ENCODE measurements around the gene PHLPP1.
A peak's percentile ranks its signal among the peaks of the same experiment; 100 is the strongest.

PHLPP1 gene

DNA sequence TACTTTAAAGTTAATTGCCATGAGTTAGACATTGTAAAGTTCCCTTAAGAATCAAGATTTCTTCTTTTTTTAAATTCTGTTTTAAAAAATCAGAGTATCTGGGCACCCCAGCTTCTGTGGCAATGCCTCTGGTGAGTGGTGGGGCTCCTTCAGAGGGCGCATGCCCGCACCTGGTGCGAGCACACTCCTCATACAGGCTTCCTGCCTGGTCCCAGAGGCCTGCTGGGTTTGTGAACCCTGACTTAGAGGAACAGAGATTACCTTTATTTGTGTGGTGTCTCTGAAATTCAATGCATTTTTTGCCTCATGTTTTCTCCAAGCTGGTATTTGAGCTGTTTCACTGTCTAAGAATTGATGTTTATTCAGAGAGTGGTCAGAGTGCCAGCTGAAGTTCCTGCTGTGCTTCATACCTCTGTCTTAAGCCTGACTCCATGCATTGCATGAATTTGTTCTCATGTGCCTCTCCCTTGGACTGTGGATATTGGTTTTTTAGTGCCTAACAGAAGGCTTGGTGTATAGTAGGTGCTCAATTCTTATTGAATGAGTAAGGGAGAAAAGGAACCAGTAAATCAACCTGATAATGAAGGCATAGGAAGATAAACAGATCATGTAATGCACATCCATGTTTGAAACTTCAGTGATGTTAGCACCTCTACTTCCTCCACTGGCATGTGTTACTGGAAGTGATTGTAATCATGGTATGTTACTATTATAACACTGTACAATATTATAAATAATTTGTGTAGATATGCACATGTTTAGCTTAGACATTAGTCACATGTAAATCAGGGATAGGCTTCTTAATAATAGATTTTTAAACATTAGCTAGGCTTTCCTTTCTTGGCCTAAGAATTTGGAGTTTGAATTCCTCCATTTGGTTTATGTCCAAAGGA, 29.0 kb downstream of the PHLPP1 start:
- TF ChIP-seq, protein P1, sequence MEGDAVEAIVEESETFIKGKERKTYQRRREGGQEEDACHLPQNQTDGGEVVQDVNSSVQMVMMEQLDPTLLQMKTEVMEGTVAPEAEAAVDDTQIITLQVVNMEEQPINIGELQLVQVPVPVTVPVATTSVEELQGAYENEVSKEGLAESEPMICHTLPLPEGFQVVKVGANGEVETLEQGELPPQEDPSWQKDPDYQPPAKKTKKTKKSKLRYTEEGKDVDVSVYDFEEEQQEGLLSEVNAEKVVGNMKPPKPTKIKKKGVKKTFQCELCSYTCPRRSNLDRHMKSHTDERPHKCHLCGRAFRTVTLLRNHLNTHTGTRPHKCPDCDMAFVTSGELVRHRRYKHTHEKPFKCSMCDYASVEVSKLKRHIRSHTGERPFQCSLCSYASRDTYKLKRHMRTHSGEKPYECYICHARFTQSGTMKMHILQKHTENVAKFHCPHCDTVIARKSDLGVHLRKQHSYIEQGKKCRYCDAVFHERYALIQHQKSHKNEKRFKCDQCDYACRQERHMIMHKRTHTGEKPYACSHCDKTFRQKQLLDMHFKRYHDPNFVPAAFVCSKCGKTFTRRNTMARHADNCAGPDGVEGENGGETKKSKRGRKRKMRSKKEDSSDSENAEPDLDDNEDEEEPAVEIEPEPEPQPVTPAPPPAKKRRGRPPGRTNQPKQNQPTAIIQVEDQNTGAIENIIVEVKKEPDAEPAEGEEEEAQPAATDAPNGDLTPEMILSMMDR (IDR thresholded peaks at IDR 0.05; ENCODE audit: low read depth, low read length) = no peak
- DNase-seq (ENCODE audit: low read depth in 2 of 2) = no peak
- H3K4me3 ChIP-seq (replicated peaks in 1 of 2; ENCODE audit: low read depth in 2 of 2, low read length in 2 of 2) = no peak overlapping the region

GRCh38 chr18:62745089-62745751, 29.9 kb downstream of the PHLPP1 start:
- TF ChIP-seq, protein P1 (IDR thresholded peaks at IDR 0.05; ENCODE audit: low read depth, low read length) = no peak
- no peak for DNase-seq (ENCODE audit: low read depth in 2 of 2)
- no peak overlapping the region for H3K4me3 ChIP-seq (replicated peaks in 1 of 2; ENCODE audit: low read depth in 2 of 2, low read length in 2 of 2)

DNA sequence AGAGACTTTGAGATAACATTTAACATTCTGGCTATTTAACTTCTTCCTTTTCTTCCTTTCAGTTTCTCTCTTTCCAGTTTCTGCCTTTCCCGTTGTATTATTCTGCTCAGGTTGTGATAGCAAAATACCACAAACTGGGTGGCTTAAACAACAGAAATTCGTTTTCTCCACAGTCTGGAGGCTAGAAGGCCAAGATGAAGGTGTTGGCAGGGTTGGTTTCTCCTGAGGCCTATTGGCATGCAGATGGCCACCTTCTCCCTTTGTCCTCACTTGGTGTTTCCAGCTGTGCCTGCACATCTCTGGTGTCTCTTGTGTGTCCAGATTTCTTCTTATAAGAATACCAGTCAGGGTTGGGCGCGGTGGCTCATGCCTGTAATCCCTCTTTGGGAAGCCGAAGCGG, 34.0 kb downstream of the PHLPP1 start:
- H3K4me3 ChIP-seq (replicated peaks in 1 of 2; ENCODE audit: low read depth in 2 of 2, low read length in 2 of 2) = no peak overlapping the region
- DNase-seq (ENCODE audit: low read depth in 2 of 2) = no peak
- TF ChIP-seq, protein P1 (IDR thresholded peaks at IDR 0.05; ENCODE audit: low read depth, low read length) = no peak

- TF ChIP-seq, protein P1 (IDR thresholded peaks at IDR 0.05; ENCODE audit: low read depth, low read length) = no peak
- H3K4me3 ChIP-seq (replicated peaks in 1 of 2; ENCODE audit: low read depth in 2 of 2, low read length in 2 of 2) = no peak overlapping the region
- DNase-seq (ENCODE audit: low read depth in 2 of 2) = peak; percentile 53 to 72
Observed at GRCh38 chr18:62751341-62751821, 36.0 kb downstream of the PHLPP1 start.

DNA sequence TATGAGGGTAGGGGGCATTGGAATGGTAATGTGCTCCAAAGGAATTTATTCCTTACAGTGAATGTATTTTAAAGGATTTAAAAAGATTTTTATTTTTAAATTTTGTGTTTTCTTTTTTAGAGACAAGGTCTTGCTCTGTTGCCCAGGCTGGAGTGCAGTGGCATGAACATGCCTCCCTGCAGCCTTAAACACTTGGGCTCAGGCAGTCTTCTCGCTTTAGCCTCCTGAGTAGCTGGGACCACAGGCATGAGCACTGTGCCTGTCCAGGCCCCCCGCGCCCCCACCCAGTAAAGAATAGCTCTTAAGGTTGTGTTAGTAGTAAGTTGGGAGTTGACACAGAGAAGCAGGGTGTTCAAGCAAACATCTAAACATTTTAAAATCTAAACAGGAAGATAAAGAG, 36.6 kb downstream of the PHLPP1 start:
- TF ChIP-seq, protein P1 (IDR thresholded peaks at IDR 0.05; ENCODE audit: low read depth, low read length) = no peak

DNA sequence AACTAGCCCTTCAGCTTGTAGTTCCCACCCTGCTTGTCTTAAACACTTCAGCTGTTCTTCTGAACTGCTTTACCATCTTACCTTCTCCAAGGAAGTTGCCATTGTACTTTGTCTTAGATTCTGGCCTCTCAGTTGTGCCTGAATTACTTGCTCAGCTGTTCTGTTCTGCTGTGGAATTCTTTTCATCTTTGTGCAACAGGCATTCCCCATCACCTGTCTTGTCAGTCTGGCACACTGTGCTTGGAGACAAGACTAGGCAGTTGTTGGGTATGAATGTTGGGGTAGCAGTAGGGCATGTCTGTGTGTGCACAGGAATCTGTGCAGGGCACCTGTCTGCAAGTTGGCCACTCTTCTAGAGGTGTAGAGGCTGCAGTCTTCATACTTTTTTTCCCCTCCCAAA, 38.7 kb downstream of the PHLPP1 start:
- no peak overlapping the region for H3K4me3 ChIP-seq (replicated peaks in 1 of 2; ENCODE audit: low read depth in 2 of 2, low read length in 2 of 2)
- TF ChIP-seq, protein P1 (IDR thresholded peaks at IDR 0.05; ENCODE audit: low read depth, low read length) = no peak
- DNase-seq (ENCODE audit: low read depth in 2 of 2) = no peak

More for the DNA sequence above, 36.6 kb downstream of the PHLPP1 start:
- H3K4me3 ChIP-seq (replicated peaks in 1 of 2; ENCODE audit: low read depth in 2 of 2, low read length in 2 of 2) = no peak overlapping the region
- no peak for DNase-seq (ENCODE audit: low read depth in 2 of 2)
